Measurements from ENCODE around the gene SLC35E1.

SLC35E1 gene

GRCh38 chr19:16596399-16596798 lies 24.2 kb upstream of the SLC35E1 start:
- FAIRE-seq, result no peak

GRCh38 chr19:16595097-16595496 lies 22.9 kb upstream of the SLC35E1 start:
- FAIRE-seq, result no peak

GRCh38 chr19:16594681-16595091 lies 22.5 kb upstream of the SLC35E1 start:
- no peak for FAIRE-seq

DNA sequence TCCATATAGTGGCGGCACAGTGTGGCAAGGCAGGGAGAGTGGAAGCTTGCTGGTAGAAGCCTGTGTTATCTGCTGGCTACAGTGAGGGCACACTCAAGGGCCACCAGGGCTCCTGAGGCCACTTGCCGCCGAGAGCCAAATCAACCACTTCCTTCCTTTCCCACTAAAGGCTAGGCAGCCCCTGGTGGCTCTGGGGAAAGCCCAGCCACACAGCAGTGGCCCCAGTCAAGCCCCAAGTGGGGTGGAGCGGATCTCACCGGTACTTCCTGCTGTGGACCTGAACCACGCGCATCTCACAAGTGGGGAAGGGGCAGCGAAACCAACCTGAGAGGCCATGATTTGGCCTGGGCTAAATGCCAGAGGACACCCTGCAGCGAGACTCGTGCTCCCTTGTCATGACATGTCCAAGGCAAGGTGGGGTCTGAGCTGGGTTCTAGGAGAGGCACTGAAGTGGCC lies 21.9 kb upstream of the SLC35E1 start:
- FAIRE-seq, result no peak

DNA sequence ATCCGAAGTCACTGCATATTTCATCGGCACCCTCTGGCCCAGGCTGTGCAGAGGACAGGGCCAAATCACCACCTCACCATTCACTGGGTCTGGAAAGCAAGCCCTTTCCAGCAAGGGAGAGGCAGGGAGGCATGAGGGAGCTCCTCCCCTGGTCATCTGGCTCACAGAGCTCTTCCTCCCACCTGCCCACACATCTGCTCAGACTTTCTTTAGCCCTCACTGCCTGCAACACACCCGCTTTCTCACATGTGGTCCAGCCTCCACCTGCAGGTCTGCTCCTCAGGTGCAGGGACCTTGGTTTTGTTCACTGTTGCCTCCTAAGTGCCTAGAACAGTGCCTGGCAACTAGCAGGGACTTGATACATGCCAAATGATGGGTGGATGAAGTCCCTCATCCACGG lies 21.0 kb upstream of the SLC35E1 start:
- no peak for FAIRE-seq

DNA sequence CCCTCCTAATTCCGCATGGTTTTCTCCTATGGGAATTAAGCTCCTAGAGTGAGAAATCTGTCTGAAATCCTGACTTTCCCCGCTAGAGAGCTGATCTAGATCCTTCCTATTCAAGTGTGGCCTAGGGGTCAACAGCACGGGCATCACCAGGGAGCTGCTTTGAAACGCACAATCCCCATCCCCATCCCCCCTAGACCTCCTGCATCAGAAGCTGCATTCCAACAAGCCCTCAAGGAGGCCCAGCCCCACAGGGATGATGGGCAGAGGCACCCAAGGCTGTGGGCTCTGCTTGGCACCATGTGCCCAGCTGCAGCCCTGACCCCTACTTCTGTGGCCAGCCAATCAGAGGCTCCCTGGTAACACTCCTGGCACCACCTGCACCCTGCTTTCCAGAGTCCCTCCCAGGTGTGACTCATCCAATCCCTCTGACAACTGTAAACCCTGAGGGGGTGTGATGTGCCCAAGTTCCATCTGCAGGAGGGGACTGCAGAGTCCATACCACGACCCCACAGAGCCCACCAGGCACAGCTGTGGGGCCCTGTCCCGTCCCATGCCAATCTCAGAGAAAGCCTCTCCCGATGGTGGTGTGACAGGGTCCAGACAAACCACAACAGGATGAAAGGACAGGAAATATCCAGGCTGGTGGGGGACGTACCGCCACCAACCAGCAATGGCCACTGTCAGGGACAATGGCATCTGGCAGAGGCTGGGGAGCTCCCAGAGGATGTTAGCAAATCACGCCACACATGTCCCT lies 19.8 kb upstream of the SLC35E1 start:
- FAIRE-seq, result no peak

DNA sequence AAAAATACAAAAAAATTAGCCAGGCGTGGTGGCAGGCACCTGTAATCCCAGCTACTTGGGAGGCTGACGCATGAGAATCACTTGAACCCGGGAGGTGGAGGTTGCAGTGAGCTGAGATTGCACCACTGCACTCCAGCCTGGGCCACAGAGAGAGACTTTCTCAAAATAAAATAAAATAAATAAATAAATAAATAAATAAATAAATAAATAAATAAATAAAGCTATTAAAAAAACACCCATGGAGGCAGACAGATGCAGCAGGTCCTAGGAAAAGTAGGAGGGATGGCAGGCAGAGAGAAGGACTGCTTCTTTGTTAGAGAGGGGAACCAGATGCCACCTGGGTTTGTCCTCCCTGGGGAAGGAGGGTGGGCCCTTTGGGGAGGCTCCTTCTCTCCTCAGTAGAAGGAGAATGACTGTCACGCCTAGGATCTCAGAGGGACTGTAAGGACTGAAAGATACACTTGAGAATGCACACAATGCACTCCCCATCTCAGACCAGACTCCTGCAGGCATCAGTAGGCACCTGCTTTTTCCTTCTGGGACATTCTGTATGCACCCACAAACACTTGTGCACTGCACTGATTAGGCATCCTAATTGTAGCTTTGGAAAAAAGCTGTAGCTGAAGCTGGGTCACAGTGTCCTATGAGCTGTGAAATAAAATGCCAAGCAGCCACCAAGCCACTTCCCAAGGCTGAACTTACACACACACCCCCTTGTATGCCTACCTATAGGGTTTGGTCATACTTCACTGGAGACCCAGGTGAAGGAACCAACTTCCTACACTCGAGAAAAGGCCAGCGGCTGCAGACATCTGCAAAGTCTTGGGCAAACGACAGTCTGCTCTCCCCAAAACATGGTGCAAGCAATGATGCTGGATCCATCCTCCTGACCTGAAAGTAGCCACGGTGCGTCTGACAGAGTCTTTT lies 18.9 kb upstream of the SLC35E1 start:
- FAIRE-seq, result no peak

- no peak for FAIRE-seq
These were observed 17.7 kb upstream of the SLC35E1 start for GRCh38 chr19:16589917-16590316.

DNA sequence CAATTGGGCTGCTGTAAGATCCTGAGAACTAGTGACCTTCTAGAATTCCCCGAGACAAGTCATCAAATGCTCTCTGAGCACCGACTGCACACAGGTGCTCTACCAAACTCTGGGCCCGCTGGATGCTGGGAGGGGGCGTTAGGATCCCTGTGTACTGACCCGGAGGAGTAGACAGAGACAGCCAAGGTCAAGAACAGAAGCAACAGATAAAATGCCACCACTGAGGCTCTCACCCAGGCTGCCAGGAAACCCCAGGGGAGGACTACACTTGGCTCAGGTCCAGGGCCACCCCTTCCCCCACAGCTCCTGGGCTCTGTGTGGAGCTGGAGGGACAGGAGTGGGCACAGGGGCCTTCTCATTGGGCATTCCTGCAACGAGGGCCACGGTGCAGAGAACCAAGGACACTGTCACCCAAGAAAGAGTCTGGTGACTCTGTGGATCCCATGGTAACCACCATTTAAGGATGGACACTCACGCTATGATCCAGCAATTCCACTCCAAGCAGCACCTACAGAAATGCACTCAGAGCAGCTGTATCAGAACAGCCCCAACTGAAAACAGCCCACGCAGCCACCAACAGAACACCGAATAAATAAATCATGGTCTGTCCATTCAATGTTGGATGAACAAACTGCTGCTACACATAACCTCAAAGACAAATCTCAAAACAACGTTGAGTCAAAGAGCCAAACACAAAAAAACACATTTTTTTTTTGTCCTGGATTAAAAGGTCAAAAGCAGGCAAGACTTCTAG lies 16.8 kb upstream of the SLC35E1 start:
- FAIRE-seq, result no peak

DNA sequence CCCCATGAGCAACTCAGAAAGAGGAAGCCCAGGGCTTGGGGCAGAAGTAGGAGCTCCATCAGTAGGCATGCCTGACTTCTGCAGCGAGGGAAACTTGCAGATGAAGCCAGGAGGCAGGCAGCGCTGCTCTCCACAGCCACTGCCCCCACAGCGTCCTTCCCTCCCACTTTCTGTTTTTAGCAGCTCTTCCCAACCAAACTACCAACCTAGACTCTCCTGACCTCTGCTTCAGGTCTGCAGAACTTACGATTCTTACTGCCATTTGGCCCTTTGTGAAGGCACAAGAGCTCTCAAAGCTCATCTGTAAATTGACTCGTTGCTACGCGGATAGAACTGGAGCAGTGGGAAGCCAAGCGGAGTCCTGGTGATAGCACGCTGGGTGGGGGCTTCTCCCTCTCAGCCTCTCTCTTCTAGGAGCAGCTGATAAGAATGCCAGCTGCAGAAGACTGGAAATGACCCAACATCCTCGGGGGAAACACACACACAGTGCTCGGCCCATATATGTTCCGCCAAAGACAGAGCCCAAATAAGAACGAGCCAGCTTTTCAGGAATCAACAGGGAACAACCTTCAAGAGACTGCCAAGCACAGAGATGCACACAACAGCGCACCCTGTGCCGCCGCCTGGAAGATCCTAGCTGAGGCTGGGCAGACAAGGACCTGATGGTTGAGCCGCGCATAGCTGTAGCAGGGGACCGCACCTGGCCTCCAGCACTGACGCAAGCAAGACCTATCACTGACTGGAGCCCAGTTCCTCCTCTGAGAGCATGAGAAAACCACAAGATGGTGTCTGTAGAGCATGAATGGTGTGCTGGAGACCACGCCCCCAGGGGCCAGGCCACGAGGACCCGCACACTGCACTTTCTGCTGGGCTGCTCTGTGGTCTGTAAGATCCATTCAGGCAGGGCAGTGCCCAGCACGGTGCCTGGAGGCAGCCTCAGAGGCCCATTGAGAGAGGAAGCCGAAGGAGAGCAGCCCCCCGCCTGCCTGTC lies 15.9 kb upstream of the SLC35E1 start:
- no peak for FAIRE-seq

DNA sequence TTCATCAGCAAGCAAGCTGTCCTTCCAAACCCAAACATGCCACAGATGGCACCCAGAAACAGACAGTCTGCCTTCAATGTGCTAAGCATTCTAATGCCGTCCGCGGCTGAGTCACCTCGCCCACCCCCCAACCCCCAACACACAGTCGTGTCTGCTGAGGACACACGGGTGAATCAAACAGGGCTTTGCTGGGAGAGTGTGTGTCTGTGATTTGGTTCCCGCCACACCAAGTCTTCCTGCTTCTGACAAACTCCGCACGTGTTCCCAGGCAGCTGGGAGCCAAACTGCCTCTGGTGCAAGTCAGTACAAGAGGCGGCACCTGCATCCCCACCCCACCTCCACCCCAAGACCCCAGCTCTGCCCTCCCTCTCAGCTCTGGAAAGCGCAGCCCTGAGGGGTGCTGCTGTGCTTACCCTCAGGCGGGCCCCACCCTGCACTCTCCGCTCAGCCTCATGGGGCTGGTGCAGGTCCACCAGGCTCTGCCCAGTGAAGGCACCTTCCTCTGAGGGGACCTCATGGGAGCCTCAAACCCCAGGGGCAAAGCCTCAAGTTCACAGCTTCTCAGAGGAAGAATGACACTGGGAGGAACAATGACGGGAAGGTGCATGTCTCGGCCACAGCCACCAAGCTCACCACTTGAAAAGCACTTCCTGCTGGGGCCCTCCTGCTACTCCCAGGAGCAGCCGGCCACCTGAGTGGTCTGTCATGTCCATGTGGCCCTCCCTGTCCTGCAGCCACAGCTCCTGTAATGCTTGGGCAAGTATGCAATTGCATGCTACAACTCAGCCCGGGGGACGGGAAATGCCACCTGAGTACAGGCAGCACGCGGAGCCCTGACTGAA lies 15.0 kb upstream of the SLC35E1 start:
- no peak for FAIRE-seq

DNA sequence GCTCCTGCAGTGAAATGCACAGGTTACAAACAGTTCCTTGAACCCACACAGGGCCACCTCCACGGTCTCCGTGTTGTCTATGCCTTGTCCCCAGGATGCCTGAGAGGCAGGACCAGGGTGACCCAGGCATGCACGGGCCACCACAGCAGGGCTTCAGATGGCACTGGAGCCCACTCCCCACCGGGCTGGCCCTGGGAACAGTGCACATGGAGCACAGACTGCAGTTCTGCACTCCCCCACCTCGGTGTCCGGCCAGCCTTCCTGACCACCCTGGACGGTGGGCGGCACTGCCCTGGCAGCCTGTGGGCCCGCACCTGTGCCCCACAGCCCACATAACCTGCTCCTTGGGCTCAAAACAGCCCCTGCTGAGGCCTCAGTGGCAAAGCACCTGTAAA lies 14.3 kb upstream of the SLC35E1 start:
- no peak for FAIRE-seq

DNA sequence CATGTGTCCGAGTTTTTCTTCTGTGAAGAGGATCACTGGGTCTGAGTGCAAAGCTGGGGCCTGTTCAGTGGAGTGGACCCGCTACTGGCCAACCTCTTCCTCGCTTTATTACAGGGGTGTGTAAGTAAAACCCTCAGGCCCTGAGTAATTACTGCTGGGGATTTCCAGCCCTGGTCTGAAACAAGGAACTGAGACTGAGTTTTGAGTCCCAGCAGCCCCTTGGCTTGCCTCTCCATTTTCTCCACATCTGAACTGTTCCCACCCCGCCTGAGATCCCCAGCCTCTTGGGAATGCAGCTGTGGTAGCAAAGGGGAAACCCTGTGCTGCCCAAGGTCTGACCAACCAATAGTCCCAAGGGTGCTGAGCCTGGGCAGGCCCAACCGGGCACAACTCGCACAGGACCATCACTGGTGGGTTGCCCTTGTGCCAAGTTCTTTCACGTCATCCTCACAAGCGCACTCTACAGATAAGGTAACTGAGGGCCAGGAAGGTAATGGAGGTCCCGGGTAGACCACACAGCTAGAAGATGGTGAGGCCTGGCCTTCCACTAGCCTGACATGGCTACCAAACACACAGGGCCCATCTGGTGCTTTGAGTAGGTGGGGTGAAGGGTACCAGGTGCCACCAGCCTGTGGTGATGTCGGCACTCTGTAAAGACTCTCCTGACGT lies 13.7 kb upstream of the SLC35E1 start:
- no peak for FAIRE-seq

DNA sequence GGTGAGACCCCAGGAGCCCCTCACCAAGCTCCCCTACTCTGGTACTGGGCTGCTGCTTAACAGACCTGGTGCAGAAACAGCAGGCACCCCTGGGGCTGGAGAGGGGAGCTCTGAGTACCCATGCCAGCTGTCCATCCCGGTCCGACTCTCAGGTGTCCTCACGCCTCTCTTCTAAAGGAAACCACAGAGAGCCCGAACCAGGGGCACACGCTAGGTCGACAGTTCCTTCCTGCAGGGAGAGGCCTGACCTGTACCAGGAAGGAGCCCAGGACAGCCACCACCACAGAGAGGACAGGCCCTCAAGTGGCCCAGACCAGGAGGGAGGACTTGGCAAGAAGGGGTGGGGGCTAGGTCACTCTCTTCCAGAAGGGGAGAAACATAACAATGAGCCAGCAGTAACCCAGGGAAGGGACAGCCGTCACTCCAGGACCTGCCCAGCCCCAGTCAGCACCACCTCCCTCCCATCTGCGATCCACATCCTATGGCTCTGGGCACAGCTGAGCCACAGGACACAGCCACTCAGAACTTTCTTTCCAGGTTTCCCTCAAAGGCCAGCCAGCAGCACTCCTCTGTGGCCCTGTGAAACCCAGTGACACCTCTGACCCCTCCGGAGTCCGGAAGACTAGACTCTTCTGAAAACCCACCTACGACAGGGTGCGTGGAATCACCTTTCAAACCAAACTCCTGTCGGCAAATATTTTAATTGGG lies 13.0 kb upstream of the SLC35E1 start:
- FAIRE-seq, result no peak

- FAIRE-seq, result no peak
These were observed 12.3 kb upstream of the SLC35E1 start for GRCh38 chr19:16584248-16585093.

DNA sequence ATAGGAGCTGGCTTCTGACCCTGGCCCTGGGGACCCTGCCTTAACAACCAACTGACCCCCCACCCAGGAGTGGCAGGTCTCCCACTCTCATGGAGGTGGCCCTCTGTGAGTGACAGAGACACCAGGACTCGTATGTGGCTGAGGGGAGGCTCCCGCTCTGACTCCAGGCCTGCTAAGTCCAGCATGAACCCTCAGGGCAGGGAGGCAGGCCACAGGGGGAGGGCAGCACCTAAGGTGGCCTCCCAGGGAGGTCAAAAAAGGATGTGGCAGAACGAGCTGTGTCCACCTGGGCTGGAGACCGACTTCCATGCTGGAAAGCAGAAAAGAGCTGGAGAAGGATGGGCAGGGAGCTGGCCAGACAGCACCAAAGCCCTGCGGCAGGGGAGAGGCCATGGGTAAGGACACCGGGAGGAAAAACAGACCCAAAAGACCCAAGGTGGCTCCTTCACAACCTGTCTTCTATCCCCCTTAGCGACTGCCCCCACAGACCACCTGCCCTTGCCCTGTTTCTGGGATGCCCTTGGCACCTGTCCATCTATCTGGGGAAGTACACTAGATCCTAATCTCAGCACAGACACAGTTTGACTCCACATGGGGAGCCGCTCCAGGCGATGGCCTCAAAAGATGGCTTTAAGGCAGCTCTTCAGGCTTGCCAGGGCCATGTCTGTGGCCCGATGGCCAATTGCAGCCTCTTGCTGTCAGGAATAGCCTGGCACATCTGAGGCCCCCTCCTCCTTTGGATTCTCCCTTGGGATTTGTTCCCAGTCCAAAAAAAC lies 10.5 kb upstream of the SLC35E1 start:
- FAIRE-seq, result no peak

- no peak for FAIRE-seq
These were observed 9.7 kb upstream of the SLC35E1 start for GRCh38 chr19:16581971-16582343.
